ENCODE measurements around the gene C16orf96. TPM values are rescaled to one million over a fixed set of nuclear protein-coding genes. Genes with fewer than 3 reads are reported as not detected.

Gene C16orf96
- total RNA-seq, 2 donors from 2014 or later = not detected

- Mint-ChIP-seq H3K9me3 (no peaks in the 10 kb centered on the region), H3K4me3 (peak overlapping the region; percentile 95), H3K27ac (peak overlapping the region; percentile 94 to 95), H3K36me3 (no peaks in the 10 kb centered on the region), H3K4me1 (ENCODE audit: low read depth in 2 of 2) (peaks cover 14 to 19% of the 10 kb centered on the region in 2 donors), H3K27me3 (no peaks in the 10 kb centered on the region)
- ATAC-seq = no peak
- no peak for DNase-seq (ENCODE audit: low spot score)
Measured at GRCh38 chr16:4615384-4616046, 59.4 kb downstream of the C16orf96 start.

- peak overlapping the region; percentile 94 to 95 for H3K27ac Mint-ChIP-seq
- H3K9me3 Mint-ChIP-seq = no peaks in the 10 kb centered on the region
- H3K27me3 Mint-ChIP-seq = no peaks in the 10 kb centered on the region
- H3K4me3 Mint-ChIP-seq = peak overlapping the region; percentile 95
- DNase-seq (ENCODE audit: low spot score) (peak; percentile 99), ATAC-seq (peak; percentile 94 to 96)
- H3K4me1 Mint-ChIP-seq (ENCODE audit: low read depth in 2 of 2) = peaks cover 13 to 15% of the 10 kb centered on the region in 2 donors
- no peaks in the 10 kb centered on the region for H3K36me3 Mint-ChIP-seq
Measured at GRCh38 chr16:4616047-4616811, 60.1 kb downstream of the C16orf96 start.

- Mint-ChIP-seq H3K9me3 (no peaks in the 10 kb centered on the region), H3K27me3 (no peaks in the 10 kb centered on the region), H3K36me3 (no peaks in the 10 kb centered on the region), H3K4me3 (no peak overlapping the region), H3K4me1 (ENCODE audit: low read depth in 2 of 2) (peaks cover 11 to 12% of the 10 kb centered on the region in 2 donors), H3K27ac (peak overlapping the region in 1 of 2 donors; percentile 95)
- DNase-seq (ENCODE audit: low spot score) = no peak
- ATAC-seq = no peak
Measured at GRCh38 chr16:4617880-4618279, 61.7 kb downstream of the C16orf96 start.

DNA sequence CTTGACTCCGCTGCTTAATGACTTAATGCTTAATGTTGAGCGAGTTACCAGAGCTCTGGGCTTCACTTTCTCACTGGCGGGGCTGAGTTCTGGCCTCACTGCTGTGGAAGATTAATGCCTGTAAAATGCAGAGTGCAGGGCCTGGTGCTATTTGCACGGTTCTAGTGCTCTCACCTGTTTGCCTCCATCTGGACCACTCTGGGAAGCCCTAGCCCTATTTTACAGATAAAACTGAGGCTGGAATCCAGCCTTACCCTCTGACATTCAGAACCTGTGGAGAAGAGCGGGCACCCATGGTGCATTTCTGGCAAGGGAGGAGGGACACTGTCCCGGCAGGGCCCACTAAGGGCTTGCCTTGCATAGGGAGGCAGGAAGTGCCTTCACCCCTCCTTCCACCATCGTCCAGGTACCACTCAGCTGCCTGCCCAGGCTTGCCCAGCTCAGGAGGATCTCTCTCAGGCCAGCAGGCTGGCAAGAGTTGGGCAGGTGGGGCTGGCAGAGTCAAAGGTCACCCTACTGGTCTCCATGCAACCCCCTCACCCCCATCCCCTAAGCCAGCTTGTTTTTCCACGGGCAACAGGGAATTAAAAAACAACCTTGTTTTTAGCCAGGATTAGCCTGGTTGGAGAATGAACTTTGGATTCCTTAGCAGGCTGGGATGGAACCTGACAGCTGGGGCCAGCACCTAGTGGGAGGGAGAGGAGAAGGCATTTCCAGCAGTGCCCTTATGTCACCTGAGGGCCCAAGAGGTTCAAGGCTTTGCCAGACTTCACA is 62.7 kb downstream of the C16orf96 start:
- no peak overlapping the region for H3K27ac Mint-ChIP-seq
- ATAC-seq (no peak), DNase-seq (ENCODE audit: low spot score) (no peak)
- no peaks in the 10 kb centered on the region for H3K36me3 Mint-ChIP-seq
- no peaks in the 10 kb centered on the region for H3K9me3 Mint-ChIP-seq
- H3K4me3 Mint-ChIP-seq = no peak overlapping the region
- H3K4me1 Mint-ChIP-seq (ENCODE audit: low read depth in 2 of 2) = peaks cover 14 to 15% of the 10 kb centered on the region in 2 donors
- no peaks in the 10 kb centered on the region for H3K27me3 Mint-ChIP-seq

GRCh38 chr16:4623593-4623992 is 67.5 kb downstream of the C16orf96 start:
- Mint-ChIP-seq H3K4me1 (ENCODE audit: low read depth in 2 of 2) (peaks cover 27 to 30% of the 10 kb centered on the region in 2 donors), H3K9me3 (no peaks in the 10 kb centered on the region), H3K36me3 (no peaks in the 10 kb centered on the region), H3K27ac (peak overlapping the region; percentile 97 to 99), H3K27me3 (no peaks in the 10 kb centered on the region), H3K4me3 (peak overlapping the region; percentile 94)
- DNase-seq (ENCODE audit: low spot score) (no peak), ATAC-seq (no peak)

- Mint-ChIP-seq H3K4me3 (peak within 1 kb of the TSS; percentile 99), H3K4me1 (ENCODE audit: low read depth in 2 of 2) (peaks cover 27 to 30% of the 10 kb centered on the region in 2 donors), H3K36me3 (no peaks in the 10 kb centered on the region), H3K27ac (peak within 1 kb of the TSS; percentile 97 to 99), H3K27me3 (no peaks in the 10 kb centered on the region), H3K9me3 (no peaks in the 10 kb centered on the region)
- DNase-seq (ENCODE audit: low spot score) (peak; percentile 97), ATAC-seq (peak; percentile 89 to 93)
Measured at GRCh38 chr16:4624015-4624826, 68.1 kb downstream of the C16orf96 start, which contains the start of gene MGRN1. TSS of gene MGRN1 (plus strand) at chr16:4624826. CDS start at chr16:4624961, 135 bp downstream.

- Mint-ChIP-seq H3K27ac (peak overlapping the region; percentile 97 to 99), H3K36me3 (no peaks in the 10 kb centered on the region), H3K4me1 (ENCODE audit: low read depth in 2 of 2) (peaks cover 27 to 30% of the 10 kb centered on the region in 2 donors), H3K9me3 (no peaks in the 10 kb centered on the region), H3K27me3 (no peaks in the 10 kb centered on the region), H3K4me3 (peak overlapping the region; percentile 99)
- DNase-seq (ENCODE audit: low spot score) = peak; percentile 95
- ATAC-seq = peak; percentile 77 to 87
Measured at GRCh38 chr16:4624827-4625559, 68.9 kb downstream of the C16orf96 start.

DNA sequence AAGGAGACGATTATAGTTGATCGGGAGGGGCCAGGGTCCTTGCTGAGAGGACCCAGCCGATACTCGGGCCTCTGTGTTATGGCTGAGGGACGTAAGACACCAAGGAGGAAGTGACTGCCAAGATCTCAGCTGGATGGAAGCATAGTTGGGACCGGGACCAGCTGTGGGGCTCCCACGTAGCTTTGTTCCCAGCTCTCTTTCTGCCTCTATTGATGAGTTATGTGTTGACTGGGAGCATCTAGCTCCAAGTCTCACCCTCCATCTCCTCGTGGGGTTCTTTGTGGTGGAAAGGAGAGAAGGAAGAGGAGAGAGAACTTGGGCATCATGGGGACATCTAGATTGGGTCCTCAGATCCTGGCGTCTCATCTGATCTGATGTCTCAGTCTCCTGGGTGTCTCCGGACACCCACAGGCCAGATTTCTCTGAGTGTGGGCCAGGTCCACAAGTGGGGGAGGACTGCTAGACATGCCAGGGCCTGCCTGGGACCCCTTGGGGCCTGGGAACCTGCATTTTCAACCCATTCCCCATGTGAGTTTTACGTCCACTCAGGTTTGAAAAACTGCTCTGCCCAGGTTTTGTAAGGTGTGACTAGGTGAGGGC is 69.5 kb downstream of the C16orf96 start:
- Mint-ChIP-seq H3K36me3 (no peaks in the 10 kb centered on the region), H3K4me1 (ENCODE audit: low read depth in 2 of 2) (peaks cover 27 to 30% of the 10 kb centered on the region in 2 donors), H3K9me3 (no peaks in the 10 kb centered on the region), H3K4me3 (peak overlapping the region; percentile 99), H3K27ac (peak overlapping the region; percentile 94 to 99), H3K27me3 (no peaks in the 10 kb centered on the region)
- DNase-seq (ENCODE audit: low spot score) (no peak), ATAC-seq (no peak)

DNA sequence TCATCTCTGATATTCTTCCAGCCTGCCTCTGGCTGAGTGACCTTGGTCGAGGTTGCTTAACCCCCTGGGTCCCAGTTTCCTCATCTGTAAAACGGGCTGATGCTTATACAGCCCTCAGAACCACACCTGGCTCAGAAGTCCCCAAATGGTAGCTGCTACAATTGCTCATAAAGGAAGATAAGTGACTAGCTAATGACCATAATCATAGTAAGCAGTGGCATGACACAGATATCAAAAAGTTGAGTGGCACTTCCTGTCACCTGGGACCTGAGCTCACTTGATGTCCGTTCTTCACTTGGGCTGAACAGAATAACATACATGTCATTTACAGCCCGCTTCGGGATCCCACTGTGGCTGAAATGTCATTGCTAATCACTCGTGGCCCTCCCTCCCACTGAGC is 70.3 kb downstream of the C16orf96 start:
- ATAC-seq (no peak), DNase-seq (ENCODE audit: low spot score) (no peak)
- Mint-ChIP-seq H3K9me3 (no peaks in the 10 kb centered on the region), H3K4me3 (peak overlapping the region; percentile 99), H3K27me3 (no peaks in the 10 kb centered on the region), H3K4me1 (ENCODE audit: low read depth in 2 of 2) (peaks cover 27 to 30% of the 10 kb centered on the region in 2 donors), H3K36me3 (no peaks in the 10 kb centered on the region), H3K27ac (peak overlapping the region; percentile 94 to 99)

GRCh38 chr16:4628283-4628682 is 72.1 kb downstream of the C16orf96 start:
- Mint-ChIP-seq H3K4me3 (no peak overlapping the region), H3K4me1 (ENCODE audit: low read depth in 2 of 2) (peaks cover 27 to 28% of the 10 kb centered on the region in 2 donors), H3K9me3 (no peaks in the 10 kb centered on the region), H3K27me3 (no peaks in the 10 kb centered on the region), H3K36me3 (no peaks in the 10 kb centered on the region), H3K27ac (no peak overlapping the region)
- no peak for ATAC-seq
- no peak for DNase-seq (ENCODE audit: low spot score)

GRCh38 chr16:4631444-4631843 is 75.3 kb downstream of the C16orf96 start:
- no peak overlapping the region for H3K27ac Mint-ChIP-seq
- no peaks in the 10 kb centered on the region for H3K27me3 Mint-ChIP-seq
- H3K36me3 Mint-ChIP-seq = no peaks in the 10 kb centered on the region
- H3K4me3 Mint-ChIP-seq = no peak overlapping the region
- H3K9me3 Mint-ChIP-seq = no peaks in the 10 kb centered on the region
- DNase-seq (ENCODE audit: low spot score) = no peak
- peaks cover 7 to 14% of the 10 kb centered on the region in 2 donors for H3K4me1 Mint-ChIP-seq (ENCODE audit: low read depth in 2 of 2)
- no peak for ATAC-seq

- Mint-ChIP-seq H3K36me3 (no peaks in the 10 kb centered on the region), H3K27me3 (no peaks in the 10 kb centered on the region), H3K9me3 (no peaks in the 10 kb centered on the region), H3K27ac (no peak overlapping the region), H3K4me3 (no peak overlapping the region), H3K4me1 (ENCODE audit: low read depth in 2 of 2) (peaks cover 0 to 10% of the 10 kb centered on the region in 2 donors)
- ATAC-seq = no peak
- DNase-seq (ENCODE audit: low spot score) = no peak
Measured at GRCh38 chr16:4633910-4634635, 77.9 kb downstream of the C16orf96 start.
